A549 (cell line): ENCODE measurements around the gene EFCAB8. TPM values are rescaled to one million over a fixed set of nuclear protein-coding genes. Genes with fewer than 3 reads are reported as not detected.

ENCODE experiments used
- ATAC-seq, 2 experiments: fragments of 200-7000 bp in 1 of 2; fragments of >200 bp in 1 of 2; cut with Nextera tagmentation in 1 of 2; cut with Tn5 transposase in 1 of 2; 3 replicates each; pipeline versions ENCODE4 v1.8.0 to v1.9.1; 2018 to 2020; ENCODE audit warnings: mild to moderate bottlenecking in 1 of 2, moderate library complexity in 1 of 2
- CTCF ChIA-PET: fragments of 300-600 bp; sonication (Branson Sonifier 250); formaldehyde crosslinking; extraction: SDS; loops from one replicate; lab custom pipeline; 2021; ENCODE audit warnings: antibody characterized with exemption, inconsistent platforms; lab: Yijun Ruan, JAX
- POLR2A ChIA-PET: fragments of 350-600 bp; formaldehyde crosslinking; extraction: SDS; loops from one replicate; lab custom pipeline; 2021; ENCODE audit warnings: antibody characterized with exemption, inconsistent platforms; lab: Yijun Ruan, JAX
- DNase-seq, 2 experiments: peaks; one replicate each; pipeline versions ENCODE4 v3.0.0 to v3.0.0-alpha.2; 2011 to 2016; ENCODE audit warnings: low read depth in 1 of 2, low spot score in 1 of 2
- FAIRE-seq: peaks from 2 replicates; lab custom pipeline; 2011; peaks lifted over from hg19 to GRCh38; lab: Jason Lieb, UNC
- H3K27ac ChIP-seq, 2 experiments: fragments of >200 bp; sonication (Bioruptor Twin); formaldehyde crosslinking; 3 replicates each; pipeline ENCODE4 v1.5.1; 2016 to 2017
- H3K4me1 ChIP-seq: fragments of >200 bp; sonication (Bioruptor Twin); formaldehyde crosslinking; 3 replicates; pipeline ENCODE4 v1.6.1; 2016
- H3K4me2 ChIP-seq: fragments of >200 bp; sonication (Bioruptor Twin); formaldehyde crosslinking; 3 replicates; pipeline ENCODE4 v1.6.1; 2016
- H3K4me3 ChIP-seq: fragments of >200 bp; sonication (Bioruptor Twin); formaldehyde crosslinking; 3 replicates; pipeline ENCODE4 v1.5.1; 2016
- H3K9me3 ChIP-seq: fragments of >200 bp; sonication (Bioruptor Twin); formaldehyde crosslinking; 3 replicates; pipeline ENCODE4 v1.6.1; 2016
- BHLHE40 ChIP-seq: IDR thresholded peaks from 2 replicates; pipeline ENCODE4 v1.6.1; 2012; ENCODE audit warnings: low read depth, low read length, inconsistent platforms
- CBX2 ChIP-seq: fragments of 200-600 bp; sonication (generic); IDR thresholded peaks from 2 replicates; pipeline ENCODE4 v1.6.1; 2016; ENCODE audit warnings: low read depth, mild to moderate bottlenecking, borderline replicate concordance
- CBX8 ChIP-seq: fragments of 200-600 bp; sonication (generic); IDR thresholded peaks from 2 replicates; pipeline ENCODE4 v1.6.1; 2016
- EHF ChIP-seq: fragments of 250-450 bp; sonication (Bioruptor Pico); IDR thresholded peaks from 2 replicates; pipeline ENCODE4 v1.5.0; 2020; ENCODE audit warnings: mild to moderate bottlenecking
- GATA3 ChIP-seq: IDR thresholded peaks from 2 replicates; pipeline ENCODE4 v1.6.1; 2012; ENCODE audit warnings: borderline replicate concordance
- HEYL ChIP-seq: fragments of 250-450 bp; sonication (Bioruptor Pico); IDR thresholded peaks from 2 replicates; pipeline ENCODE4 v1.8.0; 2021; ENCODE audit warnings: mild to moderate bottlenecking, moderate library complexity
- HOXB5 ChIP-seq: fragments of 250-450 bp; sonication (Bioruptor Pico); IDR thresholded peaks from 2 replicates; pipeline ENCODE4 v1.5.0; 2020; ENCODE audit warnings: mild to moderate bottlenecking, moderate library complexity
- JUNB ChIP-seq: fragments of >200 bp; sonication (Bioruptor Twin); formaldehyde crosslinking; IDR thresholded peaks from 2 replicates; pipeline ENCODE4 v1.6.1; 2016
- KDM1A ChIP-seq: fragments of 200-600 bp; sonication (generic); IDR thresholded peaks from 2 replicates; pipeline ENCODE4 v1.6.1; 2016; ENCODE audit warnings: low read depth, mild to moderate bottlenecking
- KDM5A ChIP-seq: fragments of 200-600 bp; sonication (generic); IDR thresholded peaks from 2 replicates; pipeline ENCODE4 v1.6.1; 2016; ENCODE audit warnings: antibody characterized with exemption, mild to moderate bottlenecking
- MAFK ChIP-seq: fragments of 450-650 bp; IDR thresholded peaks from 2 replicates; pipeline ENCODE4 v1.6.1; 2014; ENCODE audit not compliant: partially characterized antibody
- NPAS2 ChIP-seq: fragments of 250-450 bp; sonication (Bioruptor Pico); IDR thresholded peaks from 2 replicates; pipeline ENCODE4 v1.8.0; 2022; ENCODE audit warnings: mild to moderate bottlenecking, moderate library complexity, borderline replicate concordance
- POLR2A ChIP-seq: IDR thresholded peaks from 2 replicates; pipeline ENCODE4 v1.6.1; 2012; ENCODE audit warnings: mild to moderate bottlenecking, low read length
- POLR2AphosphoS2 ChIP-seq: conservative IDR thresholded peaks from 2 replicates; pipeline ENCODE4 v1.6.1; 2012; ENCODE audit warnings: low read length, improper control_type of control experiment, inconsistent platforms
- RARB ChIP-seq: fragments of 250-450 bp; sonication (Bioruptor Pico); IDR thresholded peaks from 2 replicates; pipeline ENCODE4 v1.8.0; 2021; ENCODE audit warnings: mild to moderate bottlenecking, moderate library complexity
- RCOR1 ChIP-seq: fragments of 150-350 bp; IDR thresholded peaks from 2 replicates; pipeline ENCODE4 v1.6.1; 2014; ENCODE audit warnings: antibody characterized with exemption, low read length, low read depth
- TFCP2L1 ChIP-seq: fragments of 250-450 bp; sonication (Bioruptor Pico); IDR thresholded peaks from 2 replicates; pipeline ENCODE4 v1.5.0; 2021; ENCODE audit warnings: mild to moderate bottlenecking
- ZFP36 ChIP-seq: fragments of 450-650 bp; IDR thresholded peaks from 2 replicates; pipeline ENCODE4 v1.6.1; 2014; ENCODE audit warnings: borderline replicate concordance; ENCODE audit not compliant: partially characterized antibody
- ZSCAN20 ChIP-seq: fragments of 250-450 bp; sonication (Bioruptor Pico); IDR thresholded peaks from 2 replicates; pipeline ENCODE4 v1.8.0; 2022; ENCODE audit warnings: mild to moderate bottlenecking, moderate library complexity
- WGBS: methylation state at CpG from one replicate; pipeline ENCODE4 v1.1.6; 2017; ENCODE audit errors: missing lambda C conversion rate; 5-methylcytosine and 5-hydroxymethylcytosine counted together
- polyA plus RNA-seq, 4 experiments: library from polyadenylated mRNA; depleted of rRNA in 3 of 4; stranded (reverse); fragments of >200 nt; fragmentation: RNase III in 1 of 4; extraction: RNeasy Plus Mini Kit Qiagen cat#74134 plus additional on column Dnase treatment in 1 of 4; gene quantifications; 2 replicates in 3 of 4; 3 replicates in 1 of 4; pipeline ENCODE4 v1.2.3, GENCODE V29; 2011 to 2017
- TF ChIP-seq, protein P1 (sequence below): fragments of 250-450 bp; sonication (Bioruptor Pico); IDR thresholded peaks from 2 replicates; pipeline ENCODE4 v1.5.0; 2021; ENCODE audit warnings: mild to moderate bottlenecking, moderate library complexity, borderline replicate concordance

EFCAB8 gene
- polyA plus RNA-seq, 2 of the 4 experiments (the other 2 are of a cell fraction): not detected

DNA sequence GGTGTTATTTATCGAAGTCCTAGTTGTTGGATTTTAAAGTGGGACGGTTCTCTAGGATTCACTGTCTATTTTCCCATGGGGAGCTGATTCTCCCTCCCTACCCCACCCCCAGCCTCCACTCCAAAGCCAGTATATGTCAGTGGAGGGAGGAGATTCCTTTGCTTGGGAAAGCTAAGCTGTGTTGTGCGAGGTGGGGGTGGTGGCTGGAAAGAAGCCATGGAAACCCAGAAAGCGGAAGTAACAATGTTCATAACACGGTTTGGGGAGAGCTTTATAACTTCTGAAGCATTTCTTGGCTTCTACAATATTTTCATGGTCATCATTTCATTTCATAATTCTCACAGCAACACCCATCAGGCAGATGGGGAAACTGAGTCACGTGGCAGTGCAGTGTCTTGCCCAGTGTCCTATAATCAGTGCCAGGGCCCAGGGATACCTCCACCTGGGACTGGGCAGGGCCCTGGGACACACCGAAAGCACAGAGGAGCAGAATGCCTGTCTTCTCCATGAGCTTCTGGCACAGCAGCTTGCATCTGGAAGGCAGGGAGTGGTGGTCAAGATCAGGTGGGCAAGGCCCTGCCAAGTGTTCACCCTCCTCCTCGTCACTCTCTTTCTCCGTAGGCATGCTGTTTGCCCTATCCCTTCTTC is 141.0 kb downstream of the EFCAB8 start:
- TF ChIP-seq POLR2A: no peak
- TF ChIP-seq BHLHE40: no peak
- TF ChIP-seq ZSCAN20: no peak
- TF ChIP-seq CBX8: no peak
- 38% methylated on average over 8 of the region's 9 CpGs for WGBS
- ATAC-seq: no peak
- Histone ChIP-seq H3K4me3 (no peak overlapping the region), H3K4me1 (no peaks in the 10 kb centered on the region), H3K4me2 (no peak overlapping the region), H3K9me3 (peaks cover 11% of the 10 kb centered on the region), H3K27ac (no peak overlapping the region)
- CTCF ChIA-PET: interaction anchor here (1.0 to 1.8 kb wide), 3 partner anchors 95 to 98 kb away, joined by 3 to 4 read pairs (median 3); no protein-coding TSS in a partner anchor
- POLR2A ChIA-PET: interaction anchor here (0.7 kb wide), 1 partner anchor 10 kb away, joined by 5 read pairs; no protein-coding TSS in a partner anchor
- FAIRE-seq: no peak
- no peak for DNase-seq

DNA sequence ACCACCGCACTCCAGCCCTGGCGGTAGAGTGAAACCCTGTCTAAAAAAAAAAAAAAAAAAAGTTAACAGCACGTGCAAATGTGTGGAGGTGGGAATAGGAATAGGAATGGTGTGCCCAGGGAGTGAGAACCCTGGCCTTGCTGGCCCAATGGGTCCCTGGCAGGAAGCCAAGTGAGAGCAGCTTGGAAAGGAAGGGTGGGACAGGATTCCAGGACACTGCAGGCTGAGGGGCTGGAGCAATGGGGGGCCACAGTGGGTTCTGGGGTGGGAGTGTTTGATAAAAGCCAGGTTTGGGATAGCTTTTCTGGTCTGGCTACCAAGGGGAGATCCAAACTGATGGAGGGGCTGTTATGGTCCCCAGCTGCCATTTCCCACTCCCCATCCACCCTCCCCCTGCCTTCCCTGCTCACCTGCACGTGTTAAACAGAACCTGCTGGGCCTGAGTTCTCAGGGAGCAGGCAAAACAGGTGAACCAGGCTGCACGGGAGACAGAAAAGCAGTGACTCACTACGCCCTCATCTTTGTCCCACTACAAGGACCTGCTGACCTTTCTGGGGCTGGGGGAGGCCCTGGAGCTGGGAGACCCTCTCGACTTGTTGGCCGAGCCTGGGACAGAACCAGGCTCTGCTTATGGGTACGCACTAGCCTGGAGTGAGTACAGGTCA is 142.2 kb downstream of the EFCAB8 start:
- Histone ChIP-seq H3K4me1 (no peaks in the 10 kb centered on the region), H3K27ac (no peak overlapping the region), H3K9me3 (peaks cover under 1% of the 10 kb centered on the region), H3K4me3 (no peak overlapping the region), H3K4me2 (no peak overlapping the region)
- DNase-seq (no peak), ATAC-seq (no peak), FAIRE-seq (no peak)
- WGBS: 26% methylated on average over 9 of the region's 9 CpGs
- TF ChIP-seq, protein P1, sequence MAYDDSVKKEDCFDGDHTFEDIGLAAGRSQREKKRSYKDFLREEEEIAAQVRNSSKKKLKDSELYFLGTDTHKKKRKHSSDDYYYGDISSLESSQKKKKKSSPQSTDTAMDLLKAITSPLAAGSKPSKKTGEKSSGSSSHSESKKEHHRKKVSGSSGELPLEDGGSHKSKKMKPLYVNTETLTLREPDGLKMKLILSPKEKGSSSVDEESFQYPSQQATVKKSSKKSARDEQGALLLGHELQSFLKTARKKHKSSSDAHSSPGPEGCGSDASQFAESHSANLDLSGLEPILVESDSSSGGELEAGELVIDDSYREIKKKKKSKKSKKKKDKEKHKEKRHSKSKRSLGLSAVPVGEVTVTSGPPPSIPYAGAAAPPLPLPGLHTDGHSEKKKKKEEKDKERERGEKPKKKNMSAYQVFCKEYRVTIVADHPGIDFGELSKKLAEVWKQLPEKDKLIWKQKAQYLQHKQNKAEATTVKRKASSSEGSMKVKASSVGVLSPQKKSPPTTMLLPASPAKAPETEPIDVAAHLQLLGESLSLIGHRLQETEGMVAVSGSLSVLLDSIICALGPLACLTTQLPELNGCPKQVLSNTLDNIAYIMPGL (CRISPR knock-in tag): no peak
- TF ChIP-seq ZFP36 (no peak), MAFK (no peak), CBX8 (no peak), GATA3 (no peak), JUNB (no peak), HOXB5 (CRISPR knock-in tag) (no peak), BHLHE40 (no peak), NPAS2 (CRISPR knock-in tag) (no peak), KDM5A (no peak), TFCP2L1 (CRISPR knock-in tag) (no peak), CBX2 (no peak), HEYL (CRISPR knock-in tag) (no peak)
- ChIA-PET CTCF (interaction anchor here (1.8 kb wide), 1 partner anchor 95 kb away, joined by 4 read pairs; no protein-coding TSS in a partner anchor), POLR2A (interaction anchor here (0.7 kb wide), 1 partner anchor 9 kb away, joined by 5 read pairs; no protein-coding TSS in a partner anchor)

DNA sequence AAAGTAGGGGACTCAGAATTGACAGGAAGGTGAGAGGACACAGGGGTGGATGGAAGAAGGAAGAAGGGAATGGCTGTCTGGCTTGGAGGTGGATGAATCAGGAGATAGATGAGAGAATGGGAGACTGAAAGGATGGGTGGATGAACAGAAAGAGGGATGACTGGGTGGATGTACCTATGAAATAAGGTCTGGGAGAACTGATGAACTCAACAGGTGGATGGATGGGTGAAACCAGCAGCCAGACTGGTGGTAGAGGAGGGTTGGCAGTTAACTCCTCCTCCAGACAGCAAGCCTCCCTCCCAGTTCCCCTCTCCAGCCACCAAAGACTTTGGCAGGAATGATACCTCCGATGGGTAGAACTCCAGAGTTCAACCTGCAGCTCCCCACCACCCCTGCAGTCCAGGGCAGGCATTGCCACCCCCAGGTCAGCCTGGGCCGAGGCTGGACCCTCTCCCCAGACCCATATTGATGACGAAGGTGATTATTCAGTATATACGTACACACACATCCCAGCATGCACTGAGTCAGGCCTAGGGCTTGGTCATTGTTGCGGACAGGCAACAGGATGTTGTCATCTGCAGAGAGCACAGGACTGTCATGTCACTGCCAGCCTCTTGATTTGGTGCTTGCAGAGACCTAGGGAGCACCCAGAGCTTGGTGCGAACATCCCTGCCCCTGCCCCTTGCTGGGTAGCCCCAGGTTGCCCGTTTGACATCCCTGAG is 143.5 kb downstream of the EFCAB8 start:
- FAIRE-seq: no peak
- H3K4me2 ChIP-seq: no peak overlapping the region
- DNase-seq: no peak
- no peaks in the 10 kb centered on the region for H3K4me1 ChIP-seq
- H3K27ac ChIP-seq: no peak overlapping the region
- WGBS: 53% methylated on average over 6 of the region's 7 CpGs
- ATAC-seq: peak in 1 of 2 experiments; percentile 23; a peak in 1 of 6 replicates
- no peaks in the 10 kb centered on the region; the same call in 2 of the 3 replicates for H3K9me3 ChIP-seq
- H3K4me3 ChIP-seq: no peak overlapping the region
- CTCF ChIA-PET: no interaction called here
- TF ChIP-seq KDM1A: no peak
- TF ChIP-seq TFCP2L1 (CRISPR knock-in tag): no peak
- TF ChIP-seq RARB (CRISPR knock-in tag): no peak
- no peak for TF ChIP-seq RCOR1
- no peak for TF ChIP-seq GATA3
- no peak for TF ChIP-seq POLR2AphosphoS2
- no peak for TF ChIP-seq EHF (CRISPR knock-in tag)
- POLR2A ChIA-PET: no interaction called here
